NAMALWA (cell line): ENCODE results near the gene DOCK11.

Source experiments
- DNase-seq: peaks from one replicate; pipeline ENCODE4 v3.0.0-alpha.2; 2015; ENCODE audit warnings: low spot score

Gene DOCK11

DNA sequence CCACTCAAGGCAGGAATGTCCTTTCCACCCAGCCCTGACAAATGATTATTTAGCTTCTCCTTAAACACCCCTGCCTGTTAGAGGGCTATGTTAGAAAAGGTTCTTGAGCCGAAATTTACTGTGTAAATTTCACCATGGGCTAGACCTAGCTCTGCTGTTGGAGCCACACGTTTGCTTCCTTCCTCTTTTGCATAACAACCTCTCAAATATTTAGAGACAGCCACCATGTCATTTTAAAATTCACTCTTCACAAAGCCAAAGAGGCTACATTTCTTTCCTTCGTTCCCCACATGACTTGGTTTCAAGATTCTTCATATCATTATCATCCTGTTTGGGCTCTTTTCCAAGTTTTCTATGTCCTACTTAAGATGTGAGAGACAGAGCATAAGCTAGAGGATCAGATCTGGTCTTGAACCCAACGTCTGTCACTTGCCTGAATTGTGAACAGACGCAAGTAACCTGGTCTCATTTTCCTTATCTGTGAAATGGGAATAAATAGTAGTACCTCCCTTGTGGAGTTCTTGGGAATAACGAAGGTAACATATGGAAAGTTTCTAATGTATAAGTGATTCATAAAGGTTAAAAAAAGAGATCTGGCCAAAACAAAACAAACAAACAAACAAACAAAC is 6.7 kb downstream of the DOCK11 start:
- DNase-seq: no peak

DNA sequence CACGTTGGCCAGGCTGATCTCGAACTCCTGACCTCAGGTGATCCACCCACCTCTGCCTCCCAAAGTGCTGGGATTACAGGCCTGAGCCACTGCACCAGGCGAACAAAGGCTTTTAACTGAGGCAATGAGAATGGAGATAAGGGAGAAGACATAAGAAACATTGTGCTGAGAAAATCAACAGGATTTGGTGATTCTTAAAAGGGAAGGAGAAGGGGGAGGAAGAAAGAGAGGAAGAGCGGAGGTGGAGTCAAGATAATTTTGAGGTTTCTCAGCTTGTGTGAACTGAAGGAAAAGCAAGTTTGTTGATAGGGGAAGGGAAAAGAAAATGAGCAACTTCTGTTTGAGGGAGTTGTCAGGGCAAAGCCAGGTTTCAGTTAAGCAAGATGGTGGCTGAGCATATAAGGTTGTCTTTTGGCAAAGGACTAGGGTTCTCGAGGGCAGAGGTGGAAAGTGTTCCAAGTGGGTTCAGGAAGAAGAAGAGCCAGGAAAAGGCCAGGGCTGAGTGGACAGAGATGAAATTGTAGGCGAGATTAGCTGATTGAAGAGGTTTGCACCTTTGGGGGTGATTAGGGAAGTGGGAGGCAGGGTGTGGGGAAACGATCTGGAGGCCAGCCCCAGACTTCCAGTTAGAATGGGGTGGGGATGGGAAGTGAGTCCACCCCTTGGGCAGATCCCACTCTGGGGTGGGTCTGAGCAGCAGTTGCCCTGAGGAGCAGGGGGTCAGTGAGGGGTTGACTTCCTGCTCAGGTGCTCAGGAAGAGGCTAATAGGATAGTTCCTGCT is 7.8 kb downstream of the DOCK11 start:
- DNase-seq: no peak

DNA sequence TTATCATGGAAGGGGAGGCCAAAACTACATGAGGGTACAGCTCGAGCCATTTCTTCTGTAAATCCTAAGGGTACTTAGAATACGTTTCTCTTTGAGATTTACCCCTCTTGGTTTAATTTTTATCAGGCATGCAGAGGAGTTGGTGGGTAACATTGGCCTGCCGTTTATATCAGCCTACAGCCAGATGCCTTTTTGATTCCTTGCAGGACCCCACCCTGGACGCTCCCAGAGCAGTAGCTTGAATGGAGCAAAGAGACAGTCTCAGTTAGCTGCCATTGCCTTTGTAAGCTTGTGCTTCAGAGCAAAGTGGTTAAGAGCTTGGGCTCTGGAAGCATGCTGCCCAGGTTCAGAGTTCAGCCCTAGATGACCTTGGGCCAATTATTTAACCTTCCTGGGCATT is 9.0 kb downstream of the DOCK11 start:
- DNase-seq: no peak

DNA sequence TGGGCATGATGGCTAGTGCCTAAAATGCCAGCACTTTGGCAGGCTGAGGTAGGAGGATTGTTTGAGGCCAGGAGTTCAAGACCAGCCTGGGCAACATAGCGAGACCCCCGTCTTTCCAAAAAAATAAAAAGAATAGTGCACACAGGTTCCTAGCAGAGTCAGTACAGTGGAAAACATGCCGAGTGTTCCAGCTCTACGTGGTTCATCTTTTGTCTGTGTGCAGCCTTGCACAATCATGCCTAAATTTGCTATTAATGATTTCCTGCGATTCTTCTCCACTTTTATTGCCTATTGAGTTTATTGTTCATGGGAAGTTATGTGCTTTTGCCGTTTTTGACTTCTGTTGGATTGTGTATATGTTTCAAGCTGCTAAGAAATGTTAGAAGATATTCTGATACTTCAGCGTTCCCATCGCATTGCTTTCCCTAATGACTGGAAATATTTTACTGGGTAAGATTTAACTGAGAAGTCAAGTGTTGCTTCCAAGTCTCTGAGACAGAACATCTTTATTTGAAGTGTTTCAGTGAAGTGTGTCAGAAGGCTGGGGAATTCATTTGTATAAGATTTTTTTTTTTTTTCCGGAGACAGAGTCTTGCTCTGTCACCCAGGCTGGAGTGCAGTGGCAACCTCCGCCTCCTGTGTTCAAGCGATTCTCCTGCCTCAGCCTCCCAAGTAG is 11.3 kb downstream of the DOCK11 start:
- no peak for DNase-seq

DNA sequence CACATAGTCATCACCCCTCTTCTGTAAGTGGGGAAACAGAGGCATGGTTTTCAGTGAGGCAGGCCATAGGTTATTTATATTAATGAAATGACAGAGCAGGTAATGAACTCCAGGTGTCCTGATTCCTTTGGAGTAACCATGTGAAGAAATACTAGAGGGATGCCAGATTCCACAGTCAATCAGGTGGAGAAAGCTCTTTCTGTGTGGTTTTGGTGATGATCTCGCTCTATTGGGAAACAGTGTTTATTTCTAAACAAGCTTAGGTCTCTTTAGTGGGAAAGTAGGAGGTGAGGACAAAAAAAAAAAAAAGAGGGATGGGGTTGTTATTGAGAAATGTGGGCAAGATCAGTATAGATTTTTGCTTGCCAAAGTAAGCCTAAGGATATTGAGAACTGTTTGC is 12.2 kb downstream of the DOCK11 start:
- no peak for DNase-seq

DNA sequence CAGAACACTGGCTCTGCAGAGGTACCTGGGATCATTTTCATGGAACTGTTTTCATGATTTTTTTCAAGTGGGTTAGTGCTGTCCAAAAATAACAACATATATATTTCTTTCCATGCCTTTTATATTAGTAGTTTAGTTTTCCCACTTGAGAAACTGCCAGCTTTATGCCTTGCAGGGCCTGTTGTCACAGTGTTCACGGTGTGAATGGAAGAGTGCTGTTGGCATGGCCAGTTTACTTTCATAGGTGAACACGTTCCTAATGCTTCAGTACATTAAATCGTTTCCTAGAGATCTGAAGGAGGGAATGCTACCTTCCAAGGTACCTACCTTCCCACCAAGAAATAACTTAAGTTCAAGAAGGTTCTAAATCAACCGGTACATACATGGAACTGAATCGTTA is 12.6 kb downstream of the DOCK11 start:
- DNase-seq: no peak

DNA sequence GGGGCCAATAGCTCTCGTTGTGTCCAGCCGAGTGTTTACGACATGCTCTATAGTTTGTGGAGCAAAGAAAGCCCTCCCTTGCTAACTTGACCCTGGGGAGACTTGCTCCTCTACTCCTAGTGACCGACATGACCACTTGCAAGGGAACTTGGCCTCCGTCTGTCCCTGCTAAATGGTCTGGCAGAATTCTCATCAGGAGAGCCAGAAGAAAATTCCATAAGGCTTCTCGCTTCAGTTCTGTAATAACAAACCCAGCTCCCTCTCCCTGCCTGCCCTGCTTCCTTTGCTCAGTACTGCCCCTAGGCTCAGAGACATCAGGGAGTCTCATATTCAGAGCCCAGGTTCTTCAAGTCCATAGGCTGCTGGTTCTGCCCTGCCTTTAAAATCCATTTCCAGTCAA is 13.0 kb downstream of the DOCK11 start:
- no peak for DNase-seq

DNA sequence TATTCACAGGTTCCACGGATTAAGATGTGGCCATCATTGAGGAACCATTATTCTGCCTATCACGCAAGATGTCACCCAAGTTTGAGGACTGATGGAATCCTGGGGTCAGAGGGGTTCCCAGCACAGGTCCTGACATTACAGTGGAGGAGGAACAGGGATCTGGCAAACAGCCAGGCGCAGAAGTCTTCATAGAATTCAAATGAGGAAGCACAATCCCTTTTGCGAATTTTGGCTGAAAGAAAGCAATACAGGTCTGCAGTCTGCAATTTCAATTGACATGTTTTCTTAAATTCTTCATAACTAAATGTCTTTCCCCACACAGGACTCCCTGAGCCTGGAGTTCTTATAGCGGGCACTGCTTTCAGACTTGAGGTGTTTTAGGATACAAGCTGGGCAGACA is 14.5 kb downstream of the DOCK11 start:
- DNase-seq: no peak

DNA sequence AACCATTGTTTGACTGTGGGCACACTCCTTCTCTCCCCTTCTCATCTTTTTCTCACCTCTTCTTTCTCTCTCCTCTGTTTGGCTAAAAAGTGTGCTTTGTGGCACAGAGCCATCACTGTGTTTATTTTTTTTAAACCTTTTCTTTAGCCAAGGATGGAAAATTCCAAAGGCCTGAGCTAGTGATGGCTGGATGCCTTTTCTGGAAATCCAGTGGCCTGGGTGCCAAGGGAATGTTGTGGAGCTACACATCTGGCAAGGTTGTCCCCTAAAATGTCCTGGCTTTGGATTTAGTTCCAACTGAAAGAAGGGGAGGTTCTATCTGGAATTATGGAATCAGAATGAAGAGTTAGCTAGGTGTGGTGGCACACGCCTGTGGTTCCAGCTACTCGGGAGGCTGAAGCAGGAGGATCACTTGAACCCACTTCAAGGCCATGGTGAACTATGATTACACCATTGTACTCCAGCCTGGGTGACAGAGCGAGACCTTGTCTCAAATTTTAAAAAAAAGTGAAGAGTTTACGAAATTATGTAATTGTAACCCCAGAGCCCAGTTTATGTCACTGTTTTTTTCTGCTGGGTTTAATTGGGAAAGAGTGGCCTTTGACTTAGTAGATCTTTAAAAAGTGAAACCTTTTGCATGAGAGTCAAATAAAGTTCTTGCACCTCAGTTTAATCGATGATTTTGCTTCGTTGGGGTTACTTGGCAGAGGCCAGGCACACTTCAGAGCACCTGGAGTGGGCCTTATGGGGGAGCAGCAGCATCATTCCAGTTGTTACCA is 17.7 kb downstream of the DOCK11 start:
- no peak for DNase-seq

DNA sequence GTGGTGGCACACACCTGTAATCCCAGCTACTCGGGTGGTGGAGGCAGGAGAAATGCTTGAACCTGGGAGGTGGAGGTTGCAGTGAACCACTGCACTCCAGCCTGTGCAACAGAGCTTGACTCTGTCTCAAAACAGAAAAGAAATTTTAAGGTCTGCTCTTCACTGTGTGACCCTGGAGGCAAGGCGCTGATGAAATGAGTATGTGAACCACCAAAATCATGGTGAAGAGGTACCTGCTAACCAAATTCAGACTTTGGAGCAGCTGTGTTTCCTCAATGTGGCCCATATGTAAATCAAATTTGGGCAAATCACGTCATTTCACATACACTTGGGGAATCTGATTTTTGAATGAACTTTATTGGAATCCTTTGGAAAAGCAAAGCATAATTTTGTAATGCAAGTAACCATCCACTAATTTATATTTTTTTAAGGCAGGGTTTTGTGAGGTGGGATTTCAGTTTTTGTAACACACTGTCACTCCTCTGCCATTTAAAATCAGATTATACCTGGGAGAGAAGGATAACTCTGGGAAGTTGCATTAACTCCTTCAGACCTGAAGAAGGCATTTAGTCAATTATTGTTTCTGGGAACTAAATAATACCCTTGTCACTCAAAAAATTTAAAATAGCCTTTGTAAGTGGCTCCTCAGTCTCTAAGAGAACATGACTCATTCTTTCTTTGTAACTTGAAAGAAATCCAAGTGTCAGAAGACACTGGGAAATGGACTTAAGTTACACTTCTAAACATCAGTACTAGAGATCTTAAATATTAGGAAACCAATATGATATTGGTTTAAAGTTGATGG is 24.0 kb downstream of the DOCK11 start:
- DNase-seq: no peak

DNA sequence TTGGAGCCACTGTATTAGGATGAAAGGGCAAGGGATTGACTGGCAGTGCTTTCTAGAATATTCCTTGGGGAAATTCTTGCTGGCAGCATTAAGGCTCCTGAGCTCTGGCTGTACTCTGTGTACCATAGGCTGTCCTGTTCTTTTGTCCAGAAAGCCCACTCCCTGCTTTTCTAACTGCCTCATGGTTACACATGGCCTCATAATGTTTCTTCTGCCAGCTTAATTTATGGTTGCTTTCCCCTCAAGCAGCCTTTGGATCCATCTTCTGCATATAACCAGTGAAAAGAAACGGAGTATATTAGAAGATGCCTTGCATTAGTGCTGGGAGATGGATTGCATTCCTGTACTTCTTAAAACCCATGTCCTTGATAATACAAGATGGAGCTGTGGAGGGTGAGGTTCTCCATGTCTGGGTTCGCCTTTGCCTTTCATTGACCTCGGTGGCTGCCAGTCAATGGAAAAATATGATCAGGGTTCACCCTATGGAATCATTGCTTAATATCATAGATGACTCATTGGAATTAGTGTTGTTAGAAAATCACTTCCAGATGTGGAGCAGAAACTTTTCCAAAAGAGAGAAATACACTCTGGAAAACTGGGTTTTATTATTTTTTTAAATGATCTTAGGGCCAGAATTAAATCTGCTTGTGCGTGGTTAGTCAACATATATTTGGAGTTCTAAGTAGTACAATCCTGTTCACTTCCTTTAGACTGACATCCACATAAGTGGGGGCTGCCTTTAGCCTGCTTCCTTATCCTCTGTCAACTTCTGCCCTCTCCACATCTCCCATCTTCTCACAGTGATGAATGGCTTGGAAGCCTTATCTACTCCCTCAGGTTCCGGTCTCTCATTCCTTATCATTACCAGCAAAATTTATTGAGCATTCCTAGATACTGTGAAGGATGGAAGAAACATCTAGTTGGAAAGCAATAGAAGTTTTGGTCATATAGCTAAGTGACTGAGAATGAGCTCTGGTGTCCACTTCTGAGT is 24.9 kb downstream of the DOCK11 start:
- DNase-seq: no peak

DNA sequence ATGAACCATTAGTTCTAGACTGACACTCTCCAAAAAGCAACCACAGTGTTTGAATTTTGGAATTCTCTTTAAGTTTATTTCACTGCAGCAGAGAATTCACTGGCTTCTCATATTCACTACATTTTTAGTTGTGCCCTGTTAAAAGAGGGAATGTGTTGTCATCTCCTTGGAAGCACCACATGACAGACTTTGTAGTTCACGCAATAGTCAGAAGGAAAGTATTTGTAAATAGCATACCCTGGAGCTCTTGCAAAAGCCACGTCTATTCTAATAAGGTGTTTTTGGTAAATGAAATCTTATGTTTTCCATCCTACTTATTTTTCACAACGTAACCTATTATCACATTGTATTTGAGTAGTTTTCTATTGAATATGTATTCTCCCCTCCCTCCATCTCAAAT is 25.8 kb downstream of the DOCK11 start:
- no peak for DNase-seq

DNA sequence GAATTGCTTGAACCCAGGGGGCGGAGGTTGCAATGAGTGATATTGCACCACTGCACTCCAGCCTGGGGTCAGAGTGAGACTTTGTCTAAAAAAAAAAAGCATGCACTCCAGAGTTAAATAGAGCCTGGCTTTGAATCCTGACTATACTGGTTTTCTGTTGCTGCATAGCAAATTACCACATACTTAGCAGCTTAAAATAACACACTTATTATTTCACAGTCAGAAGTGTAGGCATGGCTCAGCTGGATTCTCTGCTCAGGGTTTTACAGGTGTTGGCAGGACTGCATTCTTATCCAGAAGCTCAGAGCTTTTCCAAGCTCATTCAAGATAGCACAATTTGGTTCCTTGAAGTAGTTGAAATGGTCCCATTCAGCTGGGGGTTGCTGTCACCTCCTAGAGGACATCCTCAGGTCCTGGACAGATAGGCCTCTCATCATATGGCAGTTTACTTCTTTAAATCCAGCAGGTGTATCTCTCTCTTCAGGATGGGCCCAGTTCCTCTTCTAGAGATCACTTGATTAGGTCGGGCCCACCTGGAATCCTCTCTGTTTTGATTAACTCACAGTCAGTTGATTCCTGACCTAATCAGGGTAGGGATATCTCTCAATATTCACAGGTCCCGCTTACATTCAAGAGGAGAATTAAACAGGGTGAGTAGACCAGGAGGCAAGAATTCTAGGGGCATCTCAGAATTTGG is 26.8 kb downstream of the DOCK11 start:
- no peak for DNase-seq

DNA sequence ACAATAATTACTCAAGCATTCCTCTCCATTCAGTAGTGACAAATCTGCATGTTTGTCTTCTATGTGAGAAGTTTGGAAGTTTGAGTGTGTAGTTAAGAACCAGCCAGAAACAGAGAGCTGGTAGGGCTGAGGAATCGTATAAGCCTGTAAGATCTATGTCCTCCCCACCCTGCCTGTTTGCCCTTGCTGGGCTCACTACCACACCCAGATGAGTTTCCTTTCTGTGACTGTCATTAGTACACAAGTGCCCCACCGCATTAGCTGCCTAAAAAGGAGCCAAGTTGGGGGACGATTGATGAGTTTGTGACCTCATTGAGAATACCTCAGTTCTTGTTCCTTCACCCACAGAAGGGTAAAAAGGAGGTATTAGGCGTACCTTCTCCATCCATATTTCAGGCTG is 28.3 kb downstream of the DOCK11 start:
- DNase-seq: no peak

DNA sequence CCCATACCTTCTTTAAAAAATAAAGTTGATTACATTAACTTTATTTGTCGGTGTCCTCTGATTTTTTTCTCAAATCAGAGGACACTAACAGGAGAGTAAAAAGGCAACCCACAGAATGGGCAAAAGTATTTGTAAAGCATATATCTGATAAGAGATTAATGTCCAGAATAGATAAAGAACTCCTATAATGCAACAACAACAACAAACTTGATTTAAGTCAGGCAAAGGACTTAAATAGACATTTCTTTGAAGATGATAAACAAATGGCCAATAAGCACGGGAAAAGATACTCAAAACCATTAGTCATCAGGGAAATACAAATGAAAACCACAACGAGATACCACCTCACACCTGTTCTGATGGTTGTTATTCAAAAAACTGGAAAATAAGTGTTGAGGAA is 28.7 kb downstream of the DOCK11 start:
- DNase-seq: no peak

DNA sequence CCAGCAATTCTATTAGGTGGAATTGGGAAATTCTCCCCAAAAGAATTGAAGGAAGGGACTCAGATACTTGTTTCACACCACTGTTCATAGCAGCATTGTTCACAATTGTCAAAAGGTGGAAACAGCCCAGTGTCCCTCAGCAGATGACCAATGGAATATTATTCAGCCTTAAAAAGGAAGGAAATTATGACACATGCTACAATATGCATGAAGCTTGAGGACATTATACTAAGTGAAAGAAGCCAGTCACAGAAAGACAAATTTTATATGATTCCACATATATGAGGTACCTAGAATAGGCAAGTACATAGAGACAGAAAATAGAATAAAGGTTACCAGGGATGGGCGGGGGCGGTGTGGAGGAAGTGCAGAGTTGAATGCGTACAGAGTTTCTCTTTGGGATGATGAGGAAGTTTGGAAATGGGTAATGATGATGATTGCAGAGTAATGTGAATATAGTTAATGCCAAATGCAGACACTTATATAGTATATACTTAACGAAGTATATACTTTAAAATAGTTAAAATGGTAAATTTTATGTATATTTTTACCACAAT is 29.6 kb downstream of the DOCK11 start:
- DNase-seq: no peak

DNA sequence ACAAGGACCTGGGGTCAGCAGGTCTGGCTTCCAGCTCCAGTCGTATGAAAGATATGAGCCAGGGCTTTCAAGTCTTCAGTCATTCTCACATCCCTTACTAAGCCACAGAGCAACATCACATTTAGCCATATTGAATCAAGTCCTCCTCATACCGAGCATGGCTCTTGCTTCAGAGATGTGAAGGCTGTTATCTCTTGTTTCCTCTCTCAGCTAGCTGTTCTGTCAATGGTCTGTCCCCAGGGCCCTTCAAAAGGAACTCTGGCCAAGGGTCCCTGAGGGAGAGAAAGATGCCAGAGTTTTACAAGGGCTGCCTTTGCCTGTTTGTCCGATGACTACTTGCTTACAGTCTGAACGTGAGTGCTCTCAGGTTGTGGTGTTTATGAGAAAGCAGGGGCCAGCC is 30.5 kb downstream of the DOCK11 start:
- DNase-seq: no peak

DNA sequence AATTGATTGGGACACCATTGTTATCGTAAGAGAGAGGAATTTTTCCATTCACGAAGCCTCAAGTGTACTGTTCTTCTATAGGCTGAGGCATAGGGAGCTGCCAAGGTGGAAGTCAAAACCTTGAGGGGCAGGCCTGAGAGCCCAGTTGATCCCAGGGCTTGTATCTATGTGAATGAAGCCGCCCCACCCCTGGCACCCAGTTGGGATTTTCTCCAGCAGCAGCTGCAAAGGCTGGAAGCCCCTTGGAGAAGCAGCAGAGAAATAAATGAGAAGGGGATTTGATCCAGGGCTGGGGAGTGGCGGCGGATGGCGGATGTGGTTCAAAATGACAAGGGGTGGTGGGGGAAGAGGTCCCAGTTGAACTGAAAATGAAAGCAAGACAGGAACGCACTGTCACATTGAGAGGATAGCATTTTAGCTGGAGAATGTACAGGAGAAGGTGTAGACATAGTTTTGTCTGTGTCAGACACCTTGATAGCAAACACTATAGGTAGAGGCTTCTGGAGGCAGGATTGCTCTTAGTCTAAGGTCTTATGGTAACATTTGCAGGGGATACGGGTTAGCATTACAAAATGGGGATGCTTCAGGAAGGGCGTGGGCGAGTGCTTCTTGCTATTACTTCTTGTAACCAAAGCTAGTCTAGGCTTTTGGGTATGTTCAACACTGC is 32.6 kb downstream of the DOCK11 start:
- no peak for DNase-seq
